Gastroesophageal sphincter (tissue), 3 donors: ENCODE results near the gene LCNL1.
A peak's percentile ranks its signal among the peaks of the same experiment; 100 is the strongest.

Experiments
- CTCF ChIP-seq, 4 experiments: fragments of 200-600 bp in 2 of 4; fragments of 450-650 bp in 2 of 4; sonication (generic) in 1 of 4; IDR thresholded peaks; one replicate each; pipeline ENCODE4 v1.5.1; 2017 to 2019; ENCODE audit warnings: antibody characterized with exemption in 4 of 4, mild to moderate bottlenecking in 2 of 4, moderate library complexity in 2 of 4
- POLR2A ChIP-seq, 2 donors: fragments of 450-650 bp; IDR thresholded peaks; one replicate each; pipeline ENCODE4 v1.6.1; 2017; ENCODE audit warnings: antibody characterized with exemption in 2 of 2, mild to moderate bottlenecking in 2 of 2, moderate library complexity in 1 of 2
- POLR2AphosphoS5 ChIP-seq: sonication (generic); formaldehyde crosslinking; IDR thresholded peaks from one replicate; pipeline ENCODE4 v1.6.1; 2017; ENCODE audit warnings: antibody characterized with exemption

- peak in 3 of 4 experiments; percentile 74 to 89 (median 84) for TF ChIP-seq CTCF (IDR thresholded peaks at IDR 0.05)
- no peak for TF ChIP-seq POLR2AphosphoS5
- no peak for TF ChIP-seq POLR2A (IDR thresholded peaks at IDR 0.05)
These were observed 46.5 kb downstream of the LCNL1 start for GRCh38 chr9:137029058-137029936.
